Prostate gland (tissue), 2 donors: ENCODE measurements around the gene NPTXR. TPM values are rescaled to one million over a fixed set of nuclear protein-coding genes. Genes with fewer than 3 reads are reported as not detected.

Experiments
- DNase-seq: peaks from one replicate; pipeline ENCODE4 v3.0.0-alpha.2; 2019; ENCODE audit warnings: low spot score
- H3K27ac ChIP-seq, 2 donors: fragments of 200-600 bp; sonication (generic); 2 replicates each; pipeline ENCODE4 v1.5.1; 2017 to 2019
- H3K27me3 ChIP-seq: fragments of 200-600 bp; sonication (generic); replicated peaks from 2 replicates; pipeline ENCODE4 v1.5.1; 2019; ENCODE audit not compliant: insufficient read depth
- H3K36me3 ChIP-seq, 2 donors: fragments of 200-600 bp; sonication (generic); 1 replicate in 1 of 2; 2 replicates in 1 of 2; pipeline versions ENCODE4 v1.5.1 to v1.8.1; 2017 to 2019
- H3K4me1 ChIP-seq: fragments of 200-600 bp; sonication (generic); replicated peaks from 2 replicates; pipeline ENCODE4 v1.5.1; 2019
- H3K4me3 ChIP-seq, 2 donors: fragments of 200-600 bp; sonication (generic); 2 replicates each; pipeline ENCODE4 v1.5.1; 2017 to 2019
- H3K9me3 ChIP-seq: fragments of 200-600 bp; sonication (generic); 2 replicates; pipeline ENCODE4 v1.5.1; 2017
- POLR2A ChIP-seq: fragments of 450-650 bp; IDR thresholded peaks from one replicate; pipeline ENCODE4 v1.6.1; 2016; ENCODE audit warnings: antibody characterized with exemption, mild to moderate bottlenecking
- POLR2AphosphoS5 ChIP-seq: sonication (generic); formaldehyde crosslinking; IDR thresholded peaks from one replicate; pipeline ENCODE4 v1.6.1; 2017; ENCODE audit warnings: antibody characterized with exemption
- WGBS: methylation state at CpG from one replicate; pipeline ENCODE4 v1.1.5; 2018; 5-methylcytosine and 5-hydroxymethylcytosine counted together
- intact Hi-C: fragments of 100-400 bp; cut with DNase I; formaldehyde crosslinking; loops from one replicate; pipeline ENCODE4 v1.14.2; 2022
- total RNA-seq, 2 donors: library from RNA; depleted of rRNA; stranded (reverse); fragments of >200 nt; gene quantifications; one replicate each; pipeline ENCODE4 v1.1.0, GENCODE V29; 2016
- TF ChIP-seq, protein P1 (sequence below), 4 experiments: fragments of 200-600 bp in 2 of 4; fragments of 450-650 bp in 2 of 4; sonication (generic) in 2 of 4; IDR thresholded peaks; 1 replicate in 3 of 4; 2 replicates in 1 of 4; pipeline ENCODE4 v1.5.1; 2016 to 2019; ENCODE audit warnings: antibody characterized with exemption in 4 of 4, mild to moderate bottlenecking in 2 of 4, moderate library complexity in 2 of 4

The NPTXR gene
- total RNA-seq, 2 donors from 2014 or later: 12.6 to 36.2 TPM

- no peak overlapping the region for H3K4me3 ChIP-seq
- 52% methylated on average over 19 of the region's 19 CpGs for WGBS
- H3K27me3 ChIP-seq: no peaks in the 10 kb centered on the region
- H3K4me1 ChIP-seq: no peaks in the 10 kb centered on the region
- H3K36me3 ChIP-seq: no peaks in the 10 kb centered on the region
- intact Hi-C loops: no loop called here
- no peaks in the 10 kb centered on the region for H3K9me3 ChIP-seq
- TF ChIP-seq POLR2AphosphoS5 (no peak), POLR2A (no peak)
- TF ChIP-seq, protein P1, sequence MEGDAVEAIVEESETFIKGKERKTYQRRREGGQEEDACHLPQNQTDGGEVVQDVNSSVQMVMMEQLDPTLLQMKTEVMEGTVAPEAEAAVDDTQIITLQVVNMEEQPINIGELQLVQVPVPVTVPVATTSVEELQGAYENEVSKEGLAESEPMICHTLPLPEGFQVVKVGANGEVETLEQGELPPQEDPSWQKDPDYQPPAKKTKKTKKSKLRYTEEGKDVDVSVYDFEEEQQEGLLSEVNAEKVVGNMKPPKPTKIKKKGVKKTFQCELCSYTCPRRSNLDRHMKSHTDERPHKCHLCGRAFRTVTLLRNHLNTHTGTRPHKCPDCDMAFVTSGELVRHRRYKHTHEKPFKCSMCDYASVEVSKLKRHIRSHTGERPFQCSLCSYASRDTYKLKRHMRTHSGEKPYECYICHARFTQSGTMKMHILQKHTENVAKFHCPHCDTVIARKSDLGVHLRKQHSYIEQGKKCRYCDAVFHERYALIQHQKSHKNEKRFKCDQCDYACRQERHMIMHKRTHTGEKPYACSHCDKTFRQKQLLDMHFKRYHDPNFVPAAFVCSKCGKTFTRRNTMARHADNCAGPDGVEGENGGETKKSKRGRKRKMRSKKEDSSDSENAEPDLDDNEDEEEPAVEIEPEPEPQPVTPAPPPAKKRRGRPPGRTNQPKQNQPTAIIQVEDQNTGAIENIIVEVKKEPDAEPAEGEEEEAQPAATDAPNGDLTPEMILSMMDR (IDR thresholded peaks at IDR 0.05): no peak
- DNase-seq: no peak
- H3K27ac ChIP-seq: no peak overlapping the region
These were observed 7.9 kb downstream of the NPTXR start for GRCh38 chr22:38835888-38836301.

GRCh38 chr22:38834991-38835390 is 8.8 kb downstream of the NPTXR start:
- DNase-seq: no peak
- 79% methylated on average over 5 of the region's 5 CpGs for WGBS

DNA sequence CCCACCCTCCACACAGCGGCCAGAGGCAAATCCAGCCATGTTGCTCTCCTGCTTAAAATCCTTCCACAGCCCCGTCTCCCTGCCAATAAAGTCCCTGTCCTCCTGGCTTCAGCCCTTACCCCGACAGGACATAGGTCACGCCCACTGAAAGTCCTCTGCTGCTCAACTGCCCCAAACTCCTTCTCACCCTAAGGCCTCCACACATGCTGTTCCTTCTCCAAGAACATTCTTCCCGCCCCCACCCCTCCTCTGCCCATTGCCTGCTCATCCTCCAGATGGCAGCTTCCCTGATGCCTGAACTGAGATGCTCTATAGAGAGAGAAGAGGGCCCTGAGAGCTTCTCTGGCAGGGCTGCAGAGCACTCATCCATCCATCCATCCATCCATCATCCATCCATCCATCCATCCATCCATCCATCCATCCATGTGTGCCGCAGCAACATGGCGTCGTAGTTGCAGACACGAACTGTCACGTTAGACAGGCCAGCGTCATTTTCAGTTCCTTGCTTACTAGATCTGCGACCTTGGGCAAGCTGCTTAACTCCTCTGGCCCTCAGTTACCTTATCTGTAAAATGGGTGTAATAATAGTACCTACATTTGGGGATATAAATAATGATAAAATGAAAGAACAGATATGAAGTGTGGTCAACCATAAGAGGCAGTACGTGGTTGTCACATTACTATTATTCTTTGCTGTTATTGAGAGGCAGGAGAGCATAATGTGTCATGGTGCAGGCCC is 9.4 kb downstream of the NPTXR start:
- TF ChIP-seq, protein P1 (IDR thresholded peaks at IDR 0.05): no peak
- TF ChIP-seq POLR2A (no peak), POLR2AphosphoS5 (no peak)
- H3K27ac ChIP-seq: no peak overlapping the region
- H3K4me3 ChIP-seq: no peak overlapping the region
- H3K9me3 ChIP-seq: no peaks in the 10 kb centered on the region
- WGBS: 91% methylated on average over 13 of the region's 13 CpGs
- no peaks in the 10 kb centered on the region for H3K27me3 ChIP-seq
- DNase-seq: no peak
- intact Hi-C loops: no loop called here
- H3K36me3 ChIP-seq: no peaks in the 10 kb centered on the region
- H3K4me1 ChIP-seq: no peaks in the 10 kb centered on the region

More at GRCh38 chr22:38834991-38835390, 8.8 kb downstream of the NPTXR start:
- no peaks in the 10 kb centered on the region for H3K36me3 ChIP-seq
- no peaks in the 10 kb centered on the region for H3K9me3 ChIP-seq
- intact Hi-C loops: no loop called here
- no peaks in the 10 kb centered on the region for H3K27me3 ChIP-seq
- no peak overlapping the region for H3K27ac ChIP-seq
- no peaks in the 10 kb centered on the region for H3K4me1 ChIP-seq
- no peak for TF ChIP-seq POLR2AphosphoS5
- TF ChIP-seq POLR2A: no peak
- TF ChIP-seq, protein P1 (IDR thresholded peaks at IDR 0.05): no peak
- H3K4me3 ChIP-seq: no peak overlapping the region

GRCh38 chr22:38833061-38833460 is 10.8 kb downstream of the NPTXR start:
- H3K36me3 ChIP-seq: no peaks in the 10 kb centered on the region
- H3K27me3 ChIP-seq: no peaks in the 10 kb centered on the region
- intact Hi-C loops: no loop called here
- TF ChIP-seq, protein P1 (IDR thresholded peaks at IDR 0.05): no peak
- no peak for TF ChIP-seq POLR2AphosphoS5
- TF ChIP-seq POLR2A: no peak
- H3K4me3 ChIP-seq: no peak overlapping the region
- no peak overlapping the region for H3K27ac ChIP-seq
- 50% methylated on average over 1 of the region's 3 CpGs for WGBS
- H3K9me3 ChIP-seq: no peaks in the 10 kb centered on the region
- DNase-seq: no peak
- no peaks in the 10 kb centered on the region for H3K4me1 ChIP-seq
